ENCODE results near the gene DIP2A.
"Not testable (repeated sequence)": the region's sequence is repeated elsewhere in the genome, so short reads cannot be mapped to it uniquely, and the experiment has no call there.

Gene DIP2A

DNA sequence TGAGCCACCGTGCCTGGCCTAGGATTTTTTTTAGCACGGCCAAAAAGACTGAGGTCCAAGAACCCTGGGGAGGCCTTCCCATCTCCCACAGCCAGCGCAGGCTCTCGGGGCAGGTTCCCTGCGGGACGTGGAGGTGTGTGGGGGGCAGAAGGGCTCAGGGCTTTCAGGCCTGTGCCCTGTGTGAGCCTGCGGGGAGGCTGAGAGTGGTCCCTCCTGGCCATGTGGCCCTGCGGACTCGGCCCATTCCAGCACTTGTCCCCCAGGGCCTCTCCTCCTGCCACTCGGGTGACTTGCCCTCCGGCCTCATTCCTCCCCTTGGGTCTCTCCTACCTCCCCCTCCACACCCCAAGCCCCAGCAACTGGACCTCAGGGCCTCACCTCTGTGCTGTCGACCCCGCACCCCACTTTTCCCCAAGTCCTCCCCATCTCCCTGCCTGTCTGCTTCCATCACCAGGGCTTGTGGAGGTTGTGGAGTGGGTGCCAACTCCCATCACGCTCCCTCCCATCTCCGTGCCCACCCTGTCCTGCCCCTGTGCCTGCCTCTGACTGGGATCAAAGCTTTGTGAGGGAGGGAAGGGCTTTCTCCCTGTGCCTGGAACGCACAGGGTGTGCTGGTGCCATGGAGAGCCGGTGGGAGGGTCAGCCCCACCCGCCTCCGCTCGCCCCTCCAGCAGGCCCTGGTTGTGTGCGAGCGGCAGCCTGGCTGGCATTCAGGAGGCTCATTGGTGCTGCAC is 32.2 kb upstream of the DIP2A start:
- no peak for DNase-seq

DNA sequence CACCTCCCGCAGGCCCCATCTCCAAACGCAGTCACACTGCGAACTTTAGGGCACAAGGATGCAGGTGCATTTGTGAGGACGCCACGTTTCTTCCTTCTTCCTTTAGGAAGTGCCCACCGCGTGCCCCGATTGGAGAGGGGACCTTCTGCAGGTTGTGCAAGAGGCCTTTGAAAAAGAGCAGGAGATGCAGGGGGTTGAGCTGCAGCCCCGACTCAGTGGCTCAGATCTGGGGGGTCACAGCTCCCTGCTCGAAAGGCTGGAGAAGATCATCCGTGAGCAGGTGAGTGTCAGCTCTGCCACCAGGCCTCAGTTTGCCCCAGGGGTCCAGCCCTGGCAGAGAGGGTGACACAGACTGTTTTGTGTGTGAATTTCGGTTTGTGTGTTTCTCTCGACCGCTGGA is 31.2 kb upstream of the DIP2A start:
- no peak for DNase-seq

DNA sequence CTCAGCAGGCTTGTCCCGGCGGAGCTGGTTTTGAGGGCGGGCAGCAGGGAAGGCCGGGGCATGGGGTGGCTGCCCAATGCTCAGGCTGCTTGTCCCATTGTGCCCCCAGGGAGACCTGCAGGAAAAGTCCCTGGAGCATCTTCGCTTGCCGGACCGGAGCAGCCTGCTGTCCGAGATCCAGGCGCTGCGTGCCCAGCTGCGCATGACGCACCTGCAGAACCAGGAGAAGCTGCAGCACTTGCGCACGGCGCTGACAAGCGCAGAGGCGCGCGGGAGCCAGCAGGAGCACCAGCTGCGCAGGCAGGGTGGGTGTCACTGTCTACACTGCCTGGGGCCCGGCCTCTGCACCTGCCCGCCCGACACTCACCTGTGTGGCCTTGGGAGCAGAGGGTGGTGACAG is 30.4 kb upstream of the DIP2A start:
- no peak for DNase-seq

DNA sequence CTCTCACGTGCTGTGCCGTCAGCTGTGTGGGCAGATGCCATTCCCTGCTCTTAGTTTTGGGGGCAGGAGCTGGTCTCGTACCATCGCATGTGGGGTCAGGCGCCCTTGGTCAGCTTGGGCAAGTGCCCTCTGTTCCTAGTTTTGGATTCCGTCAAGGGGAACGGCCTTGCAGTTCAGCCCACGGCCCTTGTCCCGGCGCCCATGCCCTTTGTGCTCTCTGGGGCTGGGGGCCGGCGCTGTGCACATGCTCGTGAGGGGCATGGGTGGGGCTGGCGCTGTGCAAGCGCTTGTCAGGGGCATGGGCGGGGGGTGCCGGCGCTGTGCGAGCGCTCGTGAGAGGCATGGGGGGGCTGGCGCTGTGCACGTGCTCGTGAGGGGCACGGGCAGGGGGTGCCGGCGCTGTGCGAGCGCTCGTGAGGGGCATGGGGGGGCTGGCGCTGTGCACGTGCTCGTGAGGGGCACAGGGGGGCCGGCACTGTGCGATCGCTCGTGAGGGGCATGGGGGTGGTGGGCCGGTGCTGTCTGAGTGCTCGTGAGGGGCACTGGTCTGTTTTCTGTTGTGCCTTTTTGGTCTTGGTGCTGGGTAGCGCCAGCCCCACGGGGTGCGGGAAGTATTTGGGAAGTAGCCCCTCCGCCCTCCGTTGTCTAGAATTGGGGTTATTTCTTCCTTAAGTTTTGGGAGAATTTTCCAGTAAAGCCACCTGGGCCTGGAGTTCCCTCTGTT is 29.5 kb upstream of the DIP2A start:
- DNase-seq = no peak

DNA sequence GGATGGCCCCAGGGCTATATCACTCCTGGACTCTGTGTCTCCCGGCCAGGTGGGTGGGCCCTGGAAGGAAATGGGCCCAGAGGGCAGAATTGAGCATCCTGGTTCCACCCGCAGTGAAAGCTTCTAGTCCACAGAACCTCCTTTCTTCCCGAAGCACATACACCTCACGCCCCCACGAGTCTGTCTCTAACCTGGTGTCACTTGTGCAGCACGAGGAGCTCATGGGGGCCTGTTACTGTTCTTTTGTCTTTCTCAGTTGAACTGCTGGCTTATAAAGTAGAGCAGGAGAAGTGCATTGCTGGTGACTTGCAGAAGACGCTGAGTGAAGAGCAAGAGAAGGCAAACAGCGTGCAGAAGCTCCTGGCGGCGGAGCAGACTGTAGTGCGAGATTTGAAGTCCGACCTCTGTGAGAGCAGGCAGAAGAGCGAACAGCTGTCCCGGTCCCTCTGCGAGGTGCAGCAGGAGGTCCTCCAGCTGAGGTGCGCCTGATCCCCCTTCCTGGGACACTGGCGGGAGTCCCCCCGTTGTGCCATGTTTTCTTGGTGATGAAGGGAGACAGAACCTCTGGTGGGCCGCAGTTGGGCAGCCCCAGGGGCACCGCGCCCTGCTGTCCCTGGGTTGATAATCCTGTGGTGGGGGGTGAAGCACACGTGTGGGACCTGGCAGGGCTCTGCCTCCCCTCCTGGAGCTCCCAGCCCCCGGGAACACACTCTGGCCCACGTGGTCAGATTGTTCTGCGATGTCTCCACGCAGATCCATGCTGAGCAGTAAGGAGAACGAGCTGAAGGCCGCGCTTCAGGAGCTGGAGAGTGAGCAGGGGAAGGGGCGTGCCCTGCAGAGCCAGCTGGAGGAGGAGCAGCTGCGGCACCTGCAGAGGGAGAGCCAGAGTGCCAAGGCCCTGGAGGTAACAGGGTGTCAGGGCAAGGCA is 28.7 kb upstream of the DIP2A start:
- DNase-seq = no peak

DNA sequence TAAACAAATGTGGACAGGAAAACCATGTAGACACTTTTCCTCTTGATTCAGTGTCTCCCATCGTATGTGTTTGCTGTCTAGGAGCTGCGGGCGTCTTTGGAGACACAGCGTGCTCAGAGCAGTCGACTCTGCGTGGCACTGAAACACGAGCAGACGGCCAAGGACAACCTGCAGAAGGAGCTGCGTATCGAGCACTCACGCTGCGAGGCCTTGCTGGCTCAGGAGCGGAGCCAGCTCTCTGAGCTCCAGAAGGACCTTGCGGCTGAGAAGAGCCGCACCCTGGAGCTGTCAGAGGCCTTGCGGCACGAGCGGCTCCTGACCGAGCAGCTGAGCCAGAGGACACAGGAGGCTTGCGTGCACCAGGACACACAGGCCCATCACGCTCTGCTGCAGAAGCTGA is 27.2 kb upstream of the DIP2A start:
- no peak for DNase-seq

DNA sequence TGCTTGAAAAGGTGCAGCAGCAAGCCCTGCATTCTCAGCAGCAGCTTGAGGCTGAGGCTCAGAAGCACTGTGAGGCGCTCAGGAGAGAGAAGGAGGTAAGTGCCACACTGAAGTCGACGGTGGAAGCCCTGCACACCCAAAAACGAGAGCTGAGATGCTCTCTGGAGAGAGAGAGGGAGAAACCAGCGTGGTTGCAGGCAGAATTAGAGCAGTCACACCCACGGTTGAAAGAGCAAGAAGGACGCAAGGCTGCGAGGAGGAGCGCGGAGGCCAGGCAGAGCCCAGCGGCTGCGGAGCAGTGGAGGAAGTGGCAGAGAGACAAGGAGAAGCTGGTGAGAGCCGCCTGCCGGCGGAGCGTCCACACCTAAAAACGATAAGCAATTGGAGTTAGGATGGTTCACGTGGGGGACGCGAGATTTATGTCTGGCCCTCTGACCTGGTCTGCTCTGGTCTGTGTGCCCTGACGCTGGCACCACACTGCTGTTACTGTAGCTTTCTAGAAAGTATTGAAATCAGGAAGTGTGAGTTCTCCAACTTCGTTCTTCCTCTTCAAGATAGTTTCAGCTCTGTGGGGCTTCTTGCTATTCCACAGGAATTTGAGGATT is 26.7 kb upstream of the DIP2A start:
- DNase-seq = no peak

DNA sequence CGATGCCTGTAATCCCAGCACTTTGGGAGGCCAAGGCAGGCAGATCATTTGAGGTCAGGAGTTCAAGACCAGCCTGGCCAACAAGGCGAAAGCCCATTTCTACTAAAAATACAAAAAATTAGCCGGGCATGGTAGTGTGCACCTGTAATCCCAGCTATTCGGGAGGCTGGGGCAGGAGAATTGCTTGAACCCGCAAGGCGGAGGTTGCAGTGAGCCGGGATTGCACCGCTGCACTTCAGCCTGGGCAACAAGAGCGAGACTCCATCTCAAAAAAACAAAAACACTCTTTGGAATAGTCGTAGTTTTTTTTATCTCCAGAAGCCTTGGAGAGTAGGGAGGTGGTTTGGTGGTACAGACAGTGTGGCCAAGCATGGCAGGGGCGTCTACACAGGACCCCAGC is 25.6 kb upstream of the DIP2A start:
- not testable (repeated sequence) for DNase-seq

DNA sequence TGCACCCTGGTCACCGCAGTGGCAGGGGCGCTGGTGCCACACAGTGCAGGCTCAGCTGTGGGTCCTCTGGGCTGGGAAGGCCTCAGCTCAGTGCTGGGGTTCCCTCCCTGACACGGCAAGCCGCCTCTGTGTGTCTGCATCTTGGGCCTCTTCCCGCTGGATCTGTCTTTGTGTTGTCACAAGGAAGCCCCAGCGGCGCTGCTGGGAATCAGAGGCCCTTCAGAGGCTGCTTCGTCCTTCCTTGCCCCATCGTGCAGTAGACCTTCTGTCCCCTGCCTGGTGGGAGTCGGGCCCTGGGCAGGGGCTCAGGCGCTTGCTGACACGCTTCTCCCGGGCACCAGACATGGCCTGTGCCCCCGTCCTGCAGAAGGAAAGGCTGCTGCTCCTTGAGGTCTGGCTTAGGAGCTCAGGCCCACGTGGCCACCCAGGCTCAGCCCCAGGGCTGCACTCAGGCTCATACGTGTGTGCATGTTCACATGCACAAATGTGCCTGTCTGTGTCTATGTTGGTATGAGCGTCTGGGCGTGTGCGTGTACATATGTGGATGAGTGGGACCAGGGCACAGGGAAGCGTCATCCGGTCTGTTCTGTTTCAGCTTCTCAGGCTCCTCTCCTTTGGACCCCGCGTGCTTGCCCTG is 24.3 kb upstream of the DIP2A start:
- no peak for DNase-seq

DNA sequence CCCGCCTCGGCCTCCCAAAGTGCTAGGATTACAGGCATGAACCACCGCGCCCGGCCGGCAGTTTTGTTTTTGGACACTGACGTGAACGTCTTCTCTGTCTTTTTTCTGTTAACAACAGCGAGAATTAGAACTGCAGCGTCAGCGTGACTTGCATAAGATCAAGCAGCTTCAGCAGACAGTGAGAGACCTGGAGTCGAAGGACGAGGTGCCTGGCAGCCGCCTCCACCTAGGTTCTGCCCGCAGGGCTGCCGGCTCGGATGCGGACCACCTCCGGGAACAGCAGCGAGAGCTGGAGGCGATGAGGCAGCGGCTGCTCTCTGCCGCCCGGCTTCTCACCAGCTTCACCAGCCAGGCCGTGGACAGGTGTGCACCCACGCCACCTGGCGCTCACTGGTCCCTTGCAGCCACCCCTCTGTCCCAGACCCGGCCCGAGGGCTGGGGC is 22.9 kb upstream of the DIP2A start:
- no peak for DNase-seq

DNA sequence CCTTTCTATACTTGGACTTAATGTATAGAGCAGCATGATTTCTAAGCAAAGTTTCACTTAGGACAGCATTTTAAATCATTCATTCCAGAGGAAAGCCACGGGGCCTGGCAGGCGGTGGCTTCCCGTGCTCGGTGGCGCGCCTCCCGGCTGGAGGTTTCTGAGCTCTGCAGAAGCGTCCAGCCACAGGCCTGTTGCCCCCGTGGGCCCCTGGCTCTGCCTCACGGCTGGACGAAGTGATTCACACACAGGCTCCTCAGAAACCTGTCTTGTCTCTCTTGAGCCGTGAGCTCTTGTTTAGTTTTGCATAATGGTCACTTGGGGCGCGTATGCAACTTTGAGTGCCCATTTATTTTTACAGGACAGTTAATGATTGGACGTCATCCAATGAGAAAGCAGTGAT is 22.1 kb upstream of the DIP2A start:
- no peak for DNase-seq

DNA sequence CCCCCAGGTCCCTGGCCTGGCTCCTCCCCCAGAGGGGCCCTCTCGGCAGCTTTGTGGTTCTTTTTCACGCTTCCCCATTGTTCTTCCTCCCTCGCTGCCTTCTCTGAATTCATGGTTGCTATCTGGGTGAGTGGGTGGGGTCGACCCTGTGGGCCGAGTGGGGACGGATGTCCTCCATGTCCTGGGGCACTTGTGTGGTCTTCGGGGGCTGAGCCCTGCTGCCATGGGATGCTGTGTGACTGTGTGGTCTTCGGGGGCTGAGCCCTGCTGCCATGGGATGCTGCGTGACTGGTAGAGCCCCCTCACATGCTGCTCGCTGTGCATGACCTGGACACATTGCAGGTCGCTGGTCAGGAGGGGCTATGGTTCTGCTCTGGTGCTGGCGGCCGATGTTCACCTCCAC is 21.6 kb upstream of the DIP2A start:
- no peak for DNase-seq

DNA sequence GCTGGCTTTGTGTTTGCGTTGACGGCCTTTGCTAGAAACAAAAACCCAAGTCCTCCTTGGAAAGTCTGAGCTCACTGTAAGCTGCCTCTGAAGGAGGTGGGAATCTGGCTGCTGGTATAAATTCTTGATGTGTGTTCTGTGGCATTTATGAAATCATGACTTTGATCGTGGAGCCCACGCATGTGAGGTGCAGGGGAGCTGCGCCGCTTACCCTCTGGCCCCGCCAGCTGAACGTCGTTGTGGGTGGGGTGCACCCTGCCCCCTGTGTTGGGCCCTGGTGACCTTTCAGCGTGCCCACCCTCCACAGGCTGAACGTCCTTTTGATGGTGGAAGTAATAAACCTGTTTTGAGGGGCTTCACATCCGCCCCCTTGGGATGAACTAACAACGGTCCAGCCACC is 21.2 kb upstream of the DIP2A start:
- no peak for DNase-seq

DNA sequence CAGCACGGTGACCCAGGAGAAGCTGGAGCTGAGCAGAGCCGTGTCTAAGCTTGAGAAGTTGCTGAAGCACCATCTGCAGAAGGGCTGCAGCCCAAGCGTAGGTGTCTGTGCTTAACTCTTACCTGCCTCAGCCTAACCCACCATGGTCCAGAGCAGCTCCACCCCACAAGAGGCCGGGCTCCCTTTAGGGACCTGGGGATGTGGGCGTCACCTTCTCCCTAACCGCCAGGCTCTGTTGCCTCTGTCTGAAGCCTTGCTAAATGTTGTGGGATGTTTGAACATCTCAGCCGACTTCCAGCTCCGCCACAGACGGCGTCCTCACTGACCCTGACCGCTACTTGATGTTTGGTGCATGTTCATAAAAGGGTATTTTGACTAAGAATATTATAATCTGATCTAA is 20.4 kb upstream of the DIP2A start:
- DNase-seq = no peak

DNA sequence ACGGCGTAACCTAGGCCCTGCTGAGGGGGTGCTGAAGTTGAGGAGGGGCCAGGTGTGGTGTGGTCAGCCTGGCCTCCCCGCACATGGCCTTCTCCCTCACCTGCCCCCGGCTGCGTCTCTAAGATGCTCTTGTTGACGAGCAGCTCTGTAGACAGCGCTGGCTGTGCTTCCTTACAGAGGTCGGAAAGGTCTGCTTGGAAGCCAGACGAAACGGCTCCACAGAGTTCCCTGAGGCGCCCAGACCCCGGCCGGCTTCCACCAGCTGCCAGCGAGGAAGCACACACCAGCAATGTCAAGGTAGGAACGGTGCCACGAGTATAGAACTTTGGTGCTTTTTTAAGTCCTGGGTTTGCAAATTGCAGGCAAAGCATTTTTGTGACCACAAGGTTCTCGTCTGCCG is 18.8 kb upstream of the DIP2A start:
- no peak for DNase-seq

DNA sequence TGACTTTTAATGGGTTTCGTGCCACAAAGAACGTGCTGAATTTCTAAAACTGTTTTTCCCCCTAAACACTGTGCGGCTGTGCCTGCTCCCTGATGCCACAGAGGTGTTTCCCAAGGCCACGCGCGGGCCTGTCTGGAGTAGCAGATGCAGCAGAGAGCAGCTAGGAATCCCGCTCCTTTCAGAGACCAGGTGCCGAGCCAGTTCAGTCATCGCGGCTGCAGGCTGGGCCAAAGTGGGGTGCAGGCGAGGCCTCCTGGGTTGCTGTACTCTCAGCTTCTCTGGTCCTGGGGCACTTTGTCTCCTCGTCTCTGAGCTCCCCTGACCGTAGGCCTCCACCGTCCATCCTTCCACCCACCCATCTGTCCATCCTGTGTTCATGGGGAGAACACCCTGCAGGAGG is 17.4 kb upstream of the DIP2A start:
- DNase-seq = no peak

DNA sequence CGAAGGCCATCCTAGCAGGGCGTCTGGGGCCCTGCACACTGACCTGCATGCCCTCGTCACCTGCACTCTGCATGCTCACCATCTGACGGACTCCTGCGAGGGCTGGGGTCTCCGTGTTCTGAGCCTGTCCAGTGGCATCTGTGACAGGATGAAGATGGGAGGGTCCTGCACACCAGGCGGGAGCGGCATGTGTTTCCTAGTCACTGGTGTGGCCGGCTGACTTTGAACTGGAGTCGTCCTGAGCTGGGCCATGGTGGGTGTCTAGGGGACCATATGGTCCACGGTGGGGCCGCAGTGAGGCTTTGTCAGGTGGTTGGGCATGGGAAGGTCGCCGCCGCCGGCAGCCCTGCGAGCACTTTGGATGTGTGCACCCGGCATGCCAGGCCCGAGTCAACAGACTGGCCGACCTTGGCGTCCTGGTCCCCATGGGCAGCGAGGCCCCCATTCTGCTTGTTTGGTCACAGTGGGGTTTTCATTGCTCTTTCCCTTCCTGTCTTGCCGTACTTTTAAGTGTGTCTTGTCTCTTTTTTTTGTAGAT is 16.7 kb upstream of the DIP2A start:
- DNase-seq = no peak

DNA sequence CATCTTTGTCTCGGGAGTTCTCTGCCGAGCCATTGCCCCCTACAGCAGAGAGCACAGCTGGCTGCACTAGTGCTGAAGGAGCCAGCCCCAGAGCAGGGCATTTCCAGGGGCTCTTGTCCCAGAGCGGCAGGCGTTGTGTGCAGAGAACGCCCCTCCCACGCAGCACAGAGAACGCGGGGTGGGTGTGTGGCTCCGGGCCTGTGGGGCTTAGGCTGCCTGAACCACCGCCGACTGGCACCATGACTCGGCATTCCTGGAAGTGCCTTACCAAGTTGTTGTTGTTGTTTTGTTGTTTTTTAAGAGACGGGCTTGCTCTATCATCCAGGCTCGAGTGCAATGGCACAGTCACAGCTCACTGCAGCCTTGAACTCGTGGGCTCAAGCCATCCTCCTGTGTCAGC is 15.8 kb upstream of the DIP2A start:
- DNase-seq = no peak

DNA sequence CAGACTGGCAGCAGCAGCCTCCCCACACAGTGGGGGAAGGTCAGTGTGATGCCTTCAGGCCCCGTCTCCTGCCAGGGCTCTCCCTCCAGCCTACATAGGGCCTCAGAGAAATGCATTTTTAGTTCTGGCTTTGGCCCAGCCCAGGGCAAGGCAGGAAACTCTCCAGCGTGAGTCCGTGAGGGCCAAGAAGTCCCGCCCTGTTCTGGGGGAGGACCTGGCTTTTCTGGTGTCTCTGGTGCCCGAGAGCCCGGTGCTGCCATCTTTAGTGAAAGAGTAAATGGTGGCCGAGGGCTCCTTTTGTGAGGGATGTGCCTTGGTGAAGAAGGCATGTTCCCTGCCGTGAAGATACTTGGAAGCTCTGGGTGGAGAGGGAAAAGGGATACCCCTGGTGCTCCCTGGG is 14.8 kb upstream of the DIP2A start:
- no peak for DNase-seq

DNA sequence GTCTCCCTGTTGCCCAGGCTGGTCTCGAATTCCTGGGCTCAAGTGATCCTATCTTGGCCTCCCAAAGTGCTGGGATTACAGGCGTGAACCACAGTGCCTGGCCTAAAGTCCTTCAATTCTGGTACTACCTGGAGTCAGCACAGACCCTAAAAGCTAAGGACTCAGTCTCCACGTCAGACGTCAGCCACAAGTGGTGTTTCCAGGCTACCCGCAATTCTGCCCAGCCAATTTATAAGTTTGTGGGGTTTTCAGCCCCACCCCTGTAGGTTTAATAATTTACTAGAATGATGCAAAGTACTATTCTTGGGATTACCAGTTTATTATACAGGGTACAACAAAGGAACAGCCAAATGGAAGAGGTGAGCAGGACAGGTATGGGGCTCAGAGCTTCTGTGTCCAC is 10.6 kb upstream of the DIP2A start:
- no peak for DNase-seq

DNA sequence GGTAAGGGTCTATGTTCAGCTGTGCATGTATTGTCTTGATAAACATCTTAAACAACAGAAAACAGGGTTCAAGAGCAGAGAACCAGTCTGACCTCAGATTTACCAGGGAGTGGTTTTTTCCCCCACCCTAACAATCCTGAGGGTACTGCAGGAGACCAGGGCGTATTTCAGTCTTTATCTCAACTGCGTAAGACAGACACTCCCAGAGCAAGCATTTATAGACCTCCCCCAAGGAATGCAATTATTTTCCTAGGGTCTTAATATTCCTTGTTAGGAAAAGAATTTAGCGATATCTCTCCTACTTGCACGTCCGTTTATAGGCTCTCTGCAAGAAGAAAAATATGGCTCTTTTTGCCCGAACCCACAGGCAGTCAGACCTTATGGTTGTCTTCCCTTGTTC is 9.8 kb upstream of the DIP2A start:
- not testable (repeated sequence) for DNase-seq

DNA sequence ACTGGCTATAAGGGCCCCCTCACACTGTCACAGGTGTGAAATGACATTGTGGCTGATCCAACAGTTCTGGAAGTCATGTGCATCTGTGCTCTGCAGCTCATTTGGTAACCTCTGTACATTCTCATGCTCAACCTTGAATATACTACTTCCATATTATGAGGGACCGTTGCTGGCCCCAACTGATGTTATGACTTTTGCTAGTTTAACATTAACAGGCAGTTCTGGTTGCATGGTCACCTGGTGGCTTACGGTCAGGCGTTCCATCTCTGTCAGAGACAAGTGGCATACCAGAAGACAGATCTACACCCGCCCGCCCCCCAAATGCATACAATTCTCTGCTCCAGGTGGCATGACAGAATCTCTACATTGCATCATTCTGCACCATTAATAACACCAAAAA is 6.0 kb upstream of the DIP2A start:
- DNase-seq = no peak

All from activated CD4-positive, alpha-beta T cell treated with anti-CD3 and anti-CD28 coated beads for 4 hours (primary cell).